Trophoblast cell (in vitro differentiated cells and primary cell): ENCODE data around the gene EVC.

Source experiments
- DNase-seq, 2 donors: peaks; one replicate each; pipeline ENCODE4 v3.0.0-alpha.2; 2016
- H2AFZ ChIP-seq: 2 replicates; pipeline ENCODE4 v1.6.1; 2013; ENCODE audit warnings: low read length, moderate library complexity, mild to moderate bottlenecking; ENCODE audit not compliant: insufficient read depth, poor library complexity
- H2AK5ac ChIP-seq: 2 replicates; pipeline ENCODE4 v1.6.1; 2013; ENCODE audit warnings: mild to moderate bottlenecking, low read length
- H2BK120ac ChIP-seq: 2 replicates; pipeline ENCODE4 v1.6.1; 2013; ENCODE audit warnings: low read length, mild to moderate bottlenecking, moderate library complexity; ENCODE audit not compliant: insufficient read depth, poor library complexity
- H2BK12ac ChIP-seq: 2 replicates; pipeline ENCODE4 v1.6.1; 2013; ENCODE audit warnings: mild to moderate bottlenecking, low read length, moderate library complexity
- H2BK5ac ChIP-seq: 2 replicates; pipeline ENCODE4 v1.6.1; 2013; ENCODE audit warnings: low read length, low read depth, moderate library complexity, mild to moderate bottlenecking; ENCODE audit not compliant: poor library complexity
- H3K14ac ChIP-seq: 2 replicates; pipeline ENCODE4 v1.6.1; 2013; ENCODE audit warnings: mild to moderate bottlenecking, low read length
- H3K18ac ChIP-seq: 2 replicates; pipeline ENCODE4 v1.6.1; 2013; ENCODE audit warnings: mild to moderate bottlenecking, low read length
- H3K23ac ChIP-seq: 2 replicates; pipeline ENCODE4 v1.6.1; 2013; ENCODE audit warnings: low read length
- H3K27ac ChIP-seq: 2 replicates; pipeline ENCODE4 v1.5.1; 2013; ENCODE audit warnings: low read depth, mild to moderate bottlenecking, inconsistent platforms, low read length, moderate library complexity
- H3K27me3 ChIP-seq: 2 replicates; pipeline ENCODE4 v1.6.1; 2013; ENCODE audit warnings: inconsistent platforms, mild to moderate bottlenecking, low read length, moderate library complexity; ENCODE audit not compliant: insufficient read depth
- H3K36me3 ChIP-seq, 2 experiments: 1 replicate in 1 of 2; 2 replicates in 1 of 2; pipeline ENCODE4 v1.6.1; 2013; ENCODE audit warnings: low read length in 2 of 2, mild to moderate bottlenecking in 2 of 2, moderate library complexity in 1 of 2; ENCODE audit not compliant: insufficient read depth in 2 of 2, control insufficient read depth in 1 of 2
- H3K4ac ChIP-seq: 2 replicates; pipeline ENCODE4 v1.6.1; 2013; ENCODE audit warnings: low read depth, mild to moderate bottlenecking, low read length, moderate library complexity
- H3K4me1 ChIP-seq, 2 experiments: 1 replicate in 1 of 2; 2 replicates in 1 of 2; pipeline ENCODE4 v1.6.1; 2013; ENCODE audit warnings: low read length in 2 of 2, mild to moderate bottlenecking in 2 of 2, moderate library complexity in 1 of 2; ENCODE audit not compliant: insufficient read depth in 2 of 2, control insufficient read depth in 1 of 2
- H3K4me2 ChIP-seq: 2 replicates; pipeline ENCODE4 v1.6.1; 2013; ENCODE audit warnings: inconsistent platforms, mild to moderate bottlenecking, low read length, moderate library complexity
- H3K4me3 ChIP-seq: 2 replicates; pipeline ENCODE4 v1.5.1; 2013; ENCODE audit warnings: mild to moderate bottlenecking, low read depth, low read length, inconsistent platforms
- H3K79me1 ChIP-seq: one replicate; pipeline ENCODE4 v1.6.1; 2013; ENCODE audit warnings: low read length
- H3K79me2 ChIP-seq: 2 replicates; pipeline ENCODE4 v1.6.1; 2013; ENCODE audit warnings: low read length, mild to moderate bottlenecking; ENCODE audit not compliant: control insufficient read depth, insufficient read depth, poor library complexity
- H3K9ac ChIP-seq: 2 replicates; pipeline ENCODE4 v1.6.1; 2013; ENCODE audit warnings: mild to moderate bottlenecking, low read length
- H3K9me3 ChIP-seq: 2 replicates; pipeline ENCODE4 v1.6.1; 2013; ENCODE audit warnings: low read depth, mild to moderate bottlenecking, control low read depth, inconsistent platforms, low read length; ENCODE audit not compliant: insufficient read depth
- H4K12ac ChIP-seq: 2 replicates; pipeline ENCODE4 v1.6.1; 2013; ENCODE audit warnings: low read depth, mild to moderate bottlenecking, low read length, moderate library complexity
- H4K8ac ChIP-seq: 2 replicates; pipeline ENCODE4 v1.6.1; 2013; ENCODE audit warnings: low read depth, mild to moderate bottlenecking, low read length, moderate library complexity
- H4K91ac ChIP-seq: one replicate; pipeline ENCODE4 v1.6.1; 2013; ENCODE audit warnings: low read depth, mild to moderate bottlenecking, low read length, moderate library complexity
- WGBS: extraction: QIAGEN DNeasy Blood & Tissue Kit; methylation state at CpG from one replicate; pipeline ENCODE4 v1.1.7; 2013; ENCODE audit warnings: missing lambda C conversion rate; ENCODE audit not compliant: insufficient read length, insufficient coverage; ENCODE audit errors: extremely low coverage; 5-methylcytosine and 5-hydroxymethylcytosine counted together

EVC gene

GRCh38 chr4:5845035-5845905 is 134.3 kb downstream of the EVC start:
- Histone ChIP-seq H2AK5ac (no peak overlapping the region), H3K4me1 (no peaks in the 10 kb centered on the region), H4K12ac (no peak overlapping the region), H3K14ac (no peak overlapping the region), H3K27me3 (no peaks in the 10 kb centered on the region), H3K4ac (no peak overlapping the region), H4K91ac (no peak overlapping the region), H3K79me1 (no peaks in the 10 kb centered on the region), H3K18ac (no peak overlapping the region), H3K36me3 (no peaks in the 10 kb centered on the region), H3K23ac (no peak overlapping the region), H4K8ac (no peak overlapping the region), H2BK5ac (no peak overlapping the region), H3K27ac (no peak overlapping the region), H3K9me3 (peaks cover 5% of the 10 kb centered on the region), H3K4me2 (no peak overlapping the region), H3K9ac (no peak overlapping the region), H3K4me3 (no peak overlapping the region), H3K79me2 (no peaks in the 10 kb centered on the region), H2AFZ (no peak overlapping the region), H2BK120ac (no peak overlapping the region), H2BK12ac (no peak overlapping the region)
- WGBS = no CpG with 5 or more reads among the region's 13 CpGs
- no peak for DNase-seq

GRCh38 chr4:5851637-5852301 is 140.8 kb downstream of the EVC start:
- Histone ChIP-seq H2BK12ac (no peak overlapping the region), H2BK120ac (no peak overlapping the region), H3K9me3 (peaks cover 3% of the 10 kb centered on the region), H3K4me2 (no peak overlapping the region), H4K91ac (no peak overlapping the region), H3K27ac (no peak overlapping the region), H3K23ac (no peak overlapping the region), H3K4ac (no peak overlapping the region), H2BK5ac (no peak overlapping the region), H3K18ac (no peak overlapping the region), H3K9ac (no peak overlapping the region), H3K27me3 (no peaks in the 10 kb centered on the region), H3K4me1 (no peaks in the 10 kb centered on the region), H4K8ac (no peak overlapping the region), H3K36me3 (no peaks in the 10 kb centered on the region), H3K4me3 (no peak overlapping the region), H3K14ac (no peak overlapping the region), H3K79me1 (no peaks in the 10 kb centered on the region), H4K12ac (no peak overlapping the region), H2AK5ac (no peak overlapping the region), H2AFZ (no peak overlapping the region), H3K79me2 (no peaks in the 10 kb centered on the region)
- DNase-seq = no peak
- WGBS = no CpG with 5 or more reads among the region's 4 CpGs

- Histone ChIP-seq H3K9ac (no peak overlapping the region), H3K36me3 (no peaks in the 10 kb centered on the region), H3K4me2 (no peak overlapping the region), H2BK120ac (no peak overlapping the region), H2AFZ (no peak overlapping the region), H4K8ac (no peak overlapping the region), H4K12ac (no peak overlapping the region), H4K91ac (no peak overlapping the region), H2AK5ac (no peak overlapping the region), H3K14ac (no peak overlapping the region), H3K27me3 (no peaks in the 10 kb centered on the region), H3K4me1 (no peaks in the 10 kb centered on the region), H3K9me3 (peaks cover 3% of the 10 kb centered on the region), H2BK12ac (no peak overlapping the region), H3K23ac (no peak overlapping the region), H3K79me1 (no peaks in the 10 kb centered on the region), H3K79me2 (no peaks in the 10 kb centered on the region), H3K27ac (no peak overlapping the region), H3K4me3 (no peak overlapping the region), H2BK5ac (no peak overlapping the region), H3K4ac (no peak overlapping the region), H3K18ac (no peak overlapping the region)
- DNase-seq = no peak
- WGBS = no CpG with 5 or more reads among the region's 9 CpGs
These were observed 141.7 kb downstream of the EVC start for GRCh38 chr4:5852523-5853202.

GRCh38 chr4:5854929-5855328 is 143.9 kb downstream of the EVC start:
- Histone ChIP-seq H3K79me2 (no peaks in the 10 kb centered on the region), H4K12ac (no peak overlapping the region), H3K14ac (no peak overlapping the region), H3K4me3 (no peak overlapping the region), H3K23ac (no peak overlapping the region), H3K36me3 (no peaks in the 10 kb centered on the region), H2AK5ac (no peak overlapping the region), H3K4ac (no peak overlapping the region), H3K9ac (no peak overlapping the region), H2BK120ac (no peak overlapping the region), H2BK12ac (no peak overlapping the region), H3K18ac (no peak overlapping the region), H3K4me2 (no peak overlapping the region), H2BK5ac (no peak overlapping the region), H3K4me1 (no peaks in the 10 kb centered on the region), H3K27me3 (no peaks in the 10 kb centered on the region), H2AFZ (no peak overlapping the region), H4K8ac (no peak overlapping the region), H3K9me3 (peaks cover 3% of the 10 kb centered on the region), H3K79me1 (no peaks in the 10 kb centered on the region), H3K27ac (no peak overlapping the region), H4K91ac (no peak overlapping the region)
- WGBS = no CpG with 5 or more reads among the region's 3 CpGs
- no peak for DNase-seq
